A673 (cell line): ENCODE data around the gene LRGUK. TPM values are rescaled to one million over a fixed set of nuclear protein-coding genes. Genes with fewer than 3 reads are reported as not detected.

Source experiments
- BruUV-seq: library from RNA; stranded (reverse); fragments of 400-500 nt; replicated peaks from 2 replicates; lab custom pipeline; 2021; lab: Mats Ljungman, UMichigan
- CTCF ChIA-PET: fragments of 300-600 bp; sonication (Branson Sonifier 250); formaldehyde crosslinking; loops from one replicate; lab custom pipeline; 2022; ENCODE audit warnings: antibody characterized with exemption; lab: Charles Lee
- POLR2A ChIA-PET: fragments of 300-600 bp; sonication (Branson Sonifier 250); formaldehyde crosslinking; loops from one replicate; lab custom pipeline; 2022; ENCODE audit warnings: antibody characterized with exemption; ENCODE audit not compliant: low non-redundant PET; lab: Charles Lee
- DNase-seq: peaks from one replicate; pipeline ENCODE4 v3.0.0-alpha.2; 2015; ENCODE audit warnings: low spot score
- H3K27ac ChIP-seq: fragments of 200-600 bp; sonication (generic); 2 replicates; pipeline ENCODE4 v1.5.1; 2016; ENCODE audit warnings: mixed run types, low read depth, mild to moderate bottlenecking, mixed read lengths, antibody characterized with exemption, low read length; ENCODE audit not compliant: poor library complexity, severe bottlenecking
- H3K27me3 ChIP-seq: fragments of 200-600 bp; sonication (generic); replicated peaks from 2 replicates; pipeline ENCODE4 v1.6.1; 2017; ENCODE audit warnings: mixed run types, low read depth, mild to moderate bottlenecking, mixed read lengths, antibody characterized with exemption, low read length; ENCODE audit not compliant: insufficient read depth, poor library complexity
- H3K36me3 ChIP-seq: fragments of 200-600 bp; sonication (generic); 2 replicates; pipeline ENCODE4 v1.6.1; 2016; ENCODE audit warnings: mixed run types, mild to moderate bottlenecking, mixed read lengths, antibody characterized with exemption, low read length; ENCODE audit not compliant: insufficient read depth, poor library complexity, severe bottlenecking
- H3K4me1 ChIP-seq: fragments of 200-600 bp; sonication (generic); 2 replicates; pipeline ENCODE4 v1.6.1; 2017; ENCODE audit warnings: mixed run types, mild to moderate bottlenecking, mixed read lengths, antibody characterized with exemption, low read length; ENCODE audit not compliant: insufficient read depth, poor library complexity, severe bottlenecking
- H3K4me3 ChIP-seq: fragments of 200-600 bp; sonication (generic); 2 replicates; pipeline ENCODE4 v1.5.1; 2016; ENCODE audit warnings: low read depth, mixed run types, mild to moderate bottlenecking, mixed read lengths, low read length; ENCODE audit not compliant: poor library complexity, severe bottlenecking
- H3K9me3 ChIP-seq: fragments of 200-600 bp; sonication (generic); 2 replicates; pipeline ENCODE4 v1.6.1; 2016; ENCODE audit warnings: mixed run types, low read depth, mild to moderate bottlenecking, mixed read lengths, antibody characterized with exemption, low read length; ENCODE audit not compliant: poor library complexity, severe bottlenecking
- CTCF ChIP-seq: fragments of 300-800, 200-600 bp; sonication (generic); conservative IDR thresholded peaks from 2 replicates; pipeline ENCODE4 v1.5.1; 2017; ENCODE audit warnings: low read depth, mild to moderate bottlenecking, antibody characterized with exemption, low read length, moderate library complexity, mixed read lengths
- EZH2 ChIP-seq: fragments of 200-600 bp; sonication (generic); IDR thresholded peaks from 2 replicates; pipeline ENCODE4 v1.6.1; 2017; ENCODE audit warnings: borderline replicate concordance, low read depth, mild to moderate bottlenecking, mixed read lengths, antibody characterized with exemption, low read length; ENCODE audit not compliant: poor library complexity, severe bottlenecking
- intact Hi-C: fragments of 100-400 bp; cut with micrococcal nuclease; formaldehyde crosslinking; loops from one replicate; pipeline ENCODE4 v1.10.0; 2022; ENCODE audit not compliant: unreplicated experiment
- total RNA-seq: library from RNA; stranded (reverse); gene quantifications from 2 replicates; pipeline ENCODE4 v1.2.3, GENCODE V29; 2021

LRGUK gene
- total RNA-seq, 1 experiment from 2014 or later: 0.54 TPM

GRCh38 chr7:134081695-134082094 lies 45.4 kb upstream of the LRGUK start:
- H3K9me3 ChIP-seq: no peaks in the 10 kb centered on the region
- no peak overlapping the region for H3K27ac ChIP-seq
- H3K4me3 ChIP-seq: no peak overlapping the region
- no peaks in the 10 kb centered on the region for H3K27me3 ChIP-seq
- intact Hi-C loops: no loop called here
- TF ChIP-seq EZH2 (no peak), CTCF (no peak)
- no peaks in the 10 kb centered on the region for H3K36me3 ChIP-seq
- ChIA-PET POLR2A (no interaction called here), CTCF (no interaction called here)
- H3K4me1 ChIP-seq: no peaks in the 10 kb centered on the region
- DNase-seq: no peak
- no TSS peak for BruUV-seq

GRCh38 chr7:134083766-134084487 lies 43.2 kb upstream of the LRGUK start:
- H3K9me3 ChIP-seq: peaks cover 17% of the 10 kb centered on the region
- H3K4me3 ChIP-seq: no peak overlapping the region
- no peak for TF ChIP-seq EZH2
- TF ChIP-seq CTCF: no peak
- H3K4me1 ChIP-seq: no peaks in the 10 kb centered on the region
- no peaks in the 10 kb centered on the region for H3K27me3 ChIP-seq
- no peaks in the 10 kb centered on the region for H3K36me3 ChIP-seq
- BruUV-seq: no TSS peak
- ChIA-PET POLR2A (no interaction called here), CTCF (no interaction called here)
- intact Hi-C loops: no loop called here
- no peak overlapping the region for H3K27ac ChIP-seq
- DNase-seq: no peak

- Histone ChIP-seq H3K36me3 (no peaks in the 10 kb centered on the region), H3K27me3 (no peaks in the 10 kb centered on the region), H3K27ac (no peak overlapping the region), H3K9me3 (peaks cover 24% of the 10 kb centered on the region), H3K4me3 (no peak overlapping the region), H3K4me1 (no peaks in the 10 kb centered on the region)
- ChIA-PET POLR2A (no interaction called here), CTCF (interaction anchor here (0.7 kb wide), 1 partner anchor 44 kb away, joined by 10 read pairs; no protein-coding TSS in a partner anchor)
- no TSS peak for BruUV-seq
- peak; percentile 36 for DNase-seq
- intact Hi-C loops: no loop called here
- TF ChIP-seq CTCF (no peak), EZH2 (no peak)
Observed at GRCh38 chr7:134084488-134085144, 42.5 kb upstream of the LRGUK start.
